ENCODE data around the gene BOK. TPM values are rescaled to one million over a fixed set of nuclear protein-coding genes. Genes with fewer than 3 reads are reported as not detected.

BOK gene
- total and polyA plus RNA-seq, 2 of the 4 experiments (the other 2 are of a cell fraction): 13.3 to 34.4 TPM

DNA sequence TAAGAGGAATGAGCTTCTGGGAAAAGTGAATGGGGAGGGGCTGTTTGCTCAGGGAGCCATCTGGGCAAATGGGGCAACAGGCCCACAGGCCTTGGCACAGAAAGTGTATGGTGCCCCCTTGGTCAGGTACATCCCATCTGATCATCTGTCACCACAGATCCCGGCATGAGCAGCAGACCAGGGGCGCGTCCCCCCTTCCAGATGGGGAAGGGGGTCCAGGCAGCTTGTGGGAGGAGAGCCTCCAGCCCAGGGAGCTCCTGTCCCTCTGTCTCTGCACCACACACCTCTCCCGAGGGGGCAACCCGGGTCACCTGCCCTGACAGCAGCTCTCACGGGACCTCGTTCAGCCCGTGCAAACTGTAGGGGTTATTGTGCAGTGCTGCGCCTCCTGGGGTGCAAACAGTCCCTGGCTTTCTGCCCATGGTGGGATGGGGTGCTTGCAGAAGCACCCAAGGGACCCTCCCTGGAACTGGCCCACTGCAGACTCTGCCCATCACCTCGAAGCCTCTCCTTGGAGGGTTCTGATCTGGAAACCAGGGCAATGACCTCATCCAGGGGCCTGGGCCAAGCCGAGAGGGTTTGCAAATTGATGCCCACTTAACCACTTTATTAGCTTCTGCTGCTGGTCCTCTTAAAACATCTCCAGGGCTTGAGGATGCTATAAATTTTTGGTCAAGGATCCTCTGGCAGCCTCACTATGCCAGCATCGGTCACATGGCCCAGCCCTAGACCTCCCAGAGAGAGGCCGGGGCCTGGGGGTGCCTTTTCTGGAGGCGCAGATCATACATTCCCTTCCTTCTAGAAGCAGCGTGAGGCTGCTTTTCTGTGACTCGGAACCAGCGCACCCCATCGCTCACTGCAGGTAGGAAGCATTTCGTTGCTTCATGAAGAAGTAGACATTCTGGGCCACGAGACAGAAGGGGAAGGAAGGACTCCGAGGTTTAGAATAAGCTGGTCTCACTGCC, 7.6 kb upstream of the BOK start:
- H2BK120ac ChIP-seq (ENCODE audit: low read depth, low read length): peak overlapping the region; percentile 85
- H3K56ac ChIP-seq (ENCODE audit: extremely low read depth, insufficient read depth, low read length): no peak overlapping the region; the same call in 1 of the 2 replicates
- in situ Hi-C loops (cut with MboI; ENCODE audit: low sequenced_read_pairs): no loop called here
- 70% methylated on average over 2 of the region's 21 CpGs; no CpG with 5 or more reads in 1 of the 2 experiments for WGBS, 2 experiments (ENCODE audit: extremely low coverage in 2 of 2, insufficient read length in 1 of 2)
- peak overlapping the region; percentile 63 for H2AK9ac ChIP-seq (replicated peaks; ENCODE audit: low read depth, low read length, poor library complexity)
- peak overlapping the region; percentile 61; the same call in 2 of the 3 replicates for H2BK15ac ChIP-seq (ENCODE audit: low read depth, low read length)
- BruUV-seq (replicated peaks): no TSS peak
- H4K91ac ChIP-seq (ENCODE audit: insufficient read depth, low read depth, low read length): peak overlapping the region; percentile 83
- POLR2A ChIA-PET (ENCODE audit: unreplicated experiment): interaction anchor here (0.6 kb wide), 1 partner anchor 279 kb away, joined by 3 read pairs; no protein-coding TSS in a partner anchor
- TF ChIP-seq MAZ (IDR thresholded peaks at IDR 0.05; ENCODE audit: borderline replicate concordance, low read depth, low read length) (0 out of 2 replicates have a peak, but pooled peaks have one; percentile 13), CTCF (conservative IDR thresholded peaks at IDR 0.05; ENCODE audit: low read depth, low read length) (no peak)
- peak overlapping the region; percentile 34; the same call in 1 of the 2 replicates for H3K23ac ChIP-seq (ENCODE audit: low read depth, low read length)
- H2BK5ac ChIP-seq (ENCODE audit: low read depth, low read length, poor library complexity, severe bottlenecking): peak overlapping the region; percentile 59
- H3K27ac ChIP-seq (ENCODE audit: insufficient read depth, low read length): peak overlapping the region; percentile 62
- H3K36me3 ChIP-seq (ENCODE audit: control insufficient read depth, insufficient read depth, low read length): no peaks in the 10 kb centered on the region
- H3K14ac ChIP-seq (replicated peaks; ENCODE audit: low read depth, low read length): peak overlapping the region; percentile 37
- peaks cover 26% of the 10 kb centered on the region for H3K9me1 ChIP-seq (ENCODE audit: insufficient read depth, low read length)
- no peaks in the 10 kb centered on the region for H3K27me3 ChIP-seq (ENCODE audit: control insufficient read depth, insufficient read depth, low read length)
- H3K79me1 ChIP-seq (ENCODE audit: low read depth in 1 of 2, low read length in 2 of 2): peaks cover 4 to 24% of the 10 kb centered on the region in 2 experiments; a peak in 2 of 4 replicates
- ATAC-seq (ENCODE audit: low read depth) (no peak; the same call in 1 of the 2 replicates), DNase-seq (no peak)
- H2BK20ac ChIP-seq (ENCODE audit: low read depth, low read length): peak overlapping the region; percentile 57
- peak overlapping the region; percentile 13; the same call in 1 of the 2 replicates for H3K4me2 ChIP-seq (ENCODE audit: low read depth, low read length)
- H4K5ac ChIP-seq (ENCODE audit: low read depth, low read length): peak overlapping the region; percentile 17; the same call in 1 of the 2 replicates
- H3K9me3 ChIP-seq (ENCODE audit: control insufficient read depth, insufficient read depth, low read length): no peaks in the 10 kb centered on the region
- peak overlapping the region; percentile 4; the same call in 1 of the 2 replicates for H3K9ac ChIP-seq (ENCODE audit: low read depth, low read length)
- H3K4ac ChIP-seq (ENCODE audit: low read depth, low read length): peak overlapping the region; percentile 76
- CTCF ChIA-PET: interaction anchor here (0.7 to 1.2 kb wide), 3 partner anchors 10 to 60 kb away, joined by 3 read pairs; no protein-coding TSS in a partner anchor
- H3K4me1 ChIP-seq (ENCODE audit: control insufficient read depth, insufficient read depth, low read length): peaks cover 36% of the 10 kb centered on the region
- H3K4me3 ChIP-seq (ENCODE audit: insufficient read depth, low read depth, low read length): no peak overlapping the region
- H4K8ac ChIP-seq (ENCODE audit: low read depth in 2 of 2, low read length in 2 of 2): peak overlapping the region; percentile 30 to 65; a peak in 2 of 4 replicates
- intact Hi-C loops (cut with micrococcal nuclease): no loop called here
- H4K20me1 ChIP-seq (ENCODE audit: insufficient read depth, low read length): peaks cover 3% of the 10 kb centered on the region; the same call in 1 of the 2 replicates
- peak overlapping the region; percentile 85 for H2AK5ac ChIP-seq (ENCODE audit: low read depth, low read length)
- peak overlapping the region; percentile 34 for H3K18ac ChIP-seq (ENCODE audit: low read depth, low read length)
- H2AFZ ChIP-seq (replicated peaks; ENCODE audit: low read length, poor library complexity): peak overlapping the region; percentile 76
- dilution Hi-C loops (cut with HindIII; ENCODE audit: low sequenced_read_pairs, unreplicated experiment): no loop called here
